ENCODE measurements around the gene EFHC1. TPM values are rescaled to one million over a fixed set of nuclear protein-coding genes. Genes with fewer than 3 reads are reported as not detected.

The EFHC1 gene
- total and polyA plus RNA-seq, 2 donors from 2014 or later = 25.4 to 33.9 TPM

DNA sequence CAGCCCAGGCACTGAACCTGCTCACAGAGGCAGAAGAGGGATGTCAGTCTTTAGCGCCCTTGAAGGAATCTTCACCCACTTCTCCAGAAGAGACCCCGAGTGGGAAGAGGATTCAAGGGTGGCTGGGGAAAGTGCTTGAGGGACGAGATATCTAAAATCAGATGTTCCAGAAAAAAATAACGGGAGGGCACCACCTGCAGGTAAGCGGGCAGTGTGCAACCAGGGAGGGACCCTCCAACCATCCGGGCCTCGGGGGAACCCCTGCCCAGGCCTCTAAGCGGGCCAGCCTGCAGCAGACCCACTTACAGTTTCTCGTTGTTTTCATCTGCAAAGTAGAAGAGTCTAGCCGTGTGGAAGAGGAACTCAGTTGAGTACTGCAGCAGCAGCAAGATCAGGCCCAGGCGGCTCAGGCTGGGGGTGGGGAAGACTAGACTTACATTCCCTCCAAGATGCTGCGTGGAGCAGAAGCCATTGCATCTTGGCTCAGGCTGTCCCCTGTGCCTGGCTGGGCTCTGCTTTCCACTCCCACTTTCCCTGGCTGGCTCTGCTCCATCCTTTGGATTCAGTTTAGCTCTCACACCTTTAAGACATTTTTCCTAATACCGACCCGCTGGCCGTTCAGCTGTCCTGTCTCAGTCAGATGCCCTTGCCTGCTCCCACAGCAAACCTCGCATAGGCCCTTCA is 85.7 kb downstream of the EFHC1 start:
- Histone ChIP-seq H3K9ac (ENCODE audit: low read length in 3 of 3) (no peak overlapping the region), H3K36me3 (ENCODE audit: control insufficient read depth in 2 of 3, insufficient read depth in 3 of 3, low read length in 3 of 3) (peaks cover 3 to 11% (median 6%) of the 10 kb centered on the region in 3 donors), H3K4me1 (ENCODE audit: control insufficient read depth in 2 of 3, insufficient read depth in 2 of 3, low read depth in 1 of 3, low read length in 3 of 3) (peaks cover 0 to 14% (median 8%) of the 10 kb centered on the region in 3 donors), H3K4me3 (ENCODE audit: low read length in 3 of 3) (no peak overlapping the region), H3K27me3 (ENCODE audit: control insufficient read depth, insufficient read depth, low read length) (no peaks in the 10 kb centered on the region), H3K27ac (ENCODE audit: low read depth in 2 of 2, low read length in 2 of 2) (no peak overlapping the region), H3K9me3 (ENCODE audit: control insufficient read depth in 2 of 3, insufficient read depth in 1 of 3, low read length in 3 of 3) (no peaks in the 10 kb centered on the region)
- DNase-seq (no peak), FAIRE-seq (no peak)
- intact Hi-C loops (cut with DNase I) = no loop called here
- TF ChIP-seq, protein P1, sequence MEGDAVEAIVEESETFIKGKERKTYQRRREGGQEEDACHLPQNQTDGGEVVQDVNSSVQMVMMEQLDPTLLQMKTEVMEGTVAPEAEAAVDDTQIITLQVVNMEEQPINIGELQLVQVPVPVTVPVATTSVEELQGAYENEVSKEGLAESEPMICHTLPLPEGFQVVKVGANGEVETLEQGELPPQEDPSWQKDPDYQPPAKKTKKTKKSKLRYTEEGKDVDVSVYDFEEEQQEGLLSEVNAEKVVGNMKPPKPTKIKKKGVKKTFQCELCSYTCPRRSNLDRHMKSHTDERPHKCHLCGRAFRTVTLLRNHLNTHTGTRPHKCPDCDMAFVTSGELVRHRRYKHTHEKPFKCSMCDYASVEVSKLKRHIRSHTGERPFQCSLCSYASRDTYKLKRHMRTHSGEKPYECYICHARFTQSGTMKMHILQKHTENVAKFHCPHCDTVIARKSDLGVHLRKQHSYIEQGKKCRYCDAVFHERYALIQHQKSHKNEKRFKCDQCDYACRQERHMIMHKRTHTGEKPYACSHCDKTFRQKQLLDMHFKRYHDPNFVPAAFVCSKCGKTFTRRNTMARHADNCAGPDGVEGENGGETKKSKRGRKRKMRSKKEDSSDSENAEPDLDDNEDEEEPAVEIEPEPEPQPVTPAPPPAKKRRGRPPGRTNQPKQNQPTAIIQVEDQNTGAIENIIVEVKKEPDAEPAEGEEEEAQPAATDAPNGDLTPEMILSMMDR (IDR thresholded peaks at IDR 0.05; ENCODE audit: borderline replicate concordance, extremely low read depth, insufficient read depth) = no peak

DNA sequence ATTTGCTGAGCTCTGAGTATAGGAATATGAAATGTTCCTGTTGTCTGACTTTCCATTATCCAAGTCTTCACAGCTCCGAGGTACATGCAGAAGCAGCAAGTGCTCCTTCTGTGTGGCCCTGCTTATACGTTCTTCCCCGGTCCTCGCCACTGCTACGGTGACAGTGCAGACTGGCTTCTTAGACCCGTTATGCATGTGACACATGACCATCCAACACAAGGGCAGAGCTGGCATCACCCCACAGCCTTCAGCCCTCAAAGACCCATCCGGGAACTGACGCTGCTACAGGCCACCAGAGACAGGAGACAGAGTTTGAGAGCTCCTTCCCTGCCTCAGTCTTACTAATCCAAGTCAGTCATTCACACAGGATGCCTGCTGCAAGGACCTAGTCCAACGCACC is 86.3 kb downstream of the EFHC1 start:
- intact Hi-C loops (cut with DNase I) = no loop called here
- Histone ChIP-seq H3K27me3 (ENCODE audit: control insufficient read depth, insufficient read depth, low read length) (no peaks in the 10 kb centered on the region), H3K4me3 (ENCODE audit: low read length in 3 of 3) (no peak overlapping the region), H3K4me1 (ENCODE audit: control insufficient read depth in 2 of 3, insufficient read depth in 2 of 3, low read depth in 1 of 3, low read length in 3 of 3) (peaks cover 0 to 14% (median 8%) of the 10 kb centered on the region in 3 donors), H3K9me3 (ENCODE audit: control insufficient read depth in 2 of 3, insufficient read depth in 1 of 3, low read length in 3 of 3) (no peaks in the 10 kb centered on the region), H3K36me3 (ENCODE audit: control insufficient read depth in 2 of 3, insufficient read depth in 3 of 3, low read length in 3 of 3) (peaks cover 3 to 11% (median 6%) of the 10 kb centered on the region in 3 donors), H3K27ac (ENCODE audit: low read depth in 2 of 2, low read length in 2 of 2) (no peak overlapping the region), H3K9ac (ENCODE audit: low read length in 3 of 3) (no peak overlapping the region)
- FAIRE-seq (no peak), DNase-seq (no peak)
- TF ChIP-seq, protein P1 (IDR thresholded peaks at IDR 0.05; ENCODE audit: borderline replicate concordance, extremely low read depth, insufficient read depth) = no peak

DNA sequence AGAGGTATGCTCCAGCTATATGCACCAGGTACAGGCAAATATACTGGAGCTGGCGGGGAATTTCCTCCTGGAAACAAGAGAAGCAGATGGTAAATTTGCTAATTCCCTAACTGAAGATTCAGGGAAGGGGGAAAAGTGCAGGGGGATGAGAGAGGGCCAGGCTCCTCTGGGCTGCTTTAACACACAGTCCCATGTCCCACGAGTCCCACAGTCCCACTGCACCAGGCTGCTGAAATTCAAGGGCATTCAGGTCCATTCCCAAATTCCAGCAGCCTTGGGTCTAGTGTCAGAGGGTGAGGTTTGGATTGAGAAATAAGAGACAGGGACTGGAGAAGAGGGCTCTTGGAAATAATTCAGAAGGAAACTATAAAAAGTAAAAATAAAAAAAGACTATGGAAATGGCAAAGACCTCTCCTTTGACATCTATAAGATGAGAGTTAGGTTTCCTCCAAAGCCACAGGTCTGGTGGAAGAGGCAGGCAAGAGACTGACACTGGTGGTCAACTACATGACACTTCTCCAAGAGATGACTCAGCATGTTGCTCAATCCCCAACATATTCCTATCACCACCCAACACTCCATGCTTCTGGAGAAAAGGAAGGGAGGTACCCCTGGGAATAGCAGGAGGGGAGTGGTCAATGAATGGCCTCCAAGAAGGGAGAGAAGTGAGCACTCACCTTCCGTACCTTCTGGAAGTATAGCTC is 87.6 kb downstream of the EFHC1 start:
- DNase-seq = no peak
- Histone ChIP-seq H3K4me1 (ENCODE audit: control insufficient read depth in 2 of 3, insufficient read depth in 2 of 3, low read depth in 1 of 3, low read length in 3 of 3) (peaks cover 0 to 20% (median 8%) of the 10 kb centered on the region in 3 donors), H3K4me3 (ENCODE audit: low read length in 3 of 3) (no peak overlapping the region), H3K27ac (ENCODE audit: low read depth in 2 of 2, low read length in 2 of 2) (no peak overlapping the region), H3K9me3 (ENCODE audit: control insufficient read depth in 2 of 3, insufficient read depth in 1 of 3, low read length in 3 of 3) (no peaks in the 10 kb centered on the region), H3K36me3 (ENCODE audit: control insufficient read depth in 2 of 3, insufficient read depth in 3 of 3, low read length in 3 of 3) (peaks cover 3 to 11% (median 6%) of the 10 kb centered on the region in 3 donors), H3K27me3 (ENCODE audit: control insufficient read depth, insufficient read depth, low read length) (no peaks in the 10 kb centered on the region), H3K9ac (ENCODE audit: low read length in 3 of 3) (no peak overlapping the region)
- FAIRE-seq = no peak
- intact Hi-C loops (cut with DNase I) = no loop called here
- TF ChIP-seq, protein P1 (IDR thresholded peaks at IDR 0.05; ENCODE audit: borderline replicate concordance, extremely low read depth, insufficient read depth) = no peak

Measured in kidney (tissue), 14 donors.